Measurements from ENCODE around the gene BCL6. TPM values are rescaled to one million over a fixed set of nuclear protein-coding genes. Genes with fewer than 3 reads are reported as not detected.

Gene BCL6
- total and polyA plus RNA-seq, 10 of the 15 experiments (the other 5 are each of a cell fraction or from before 2014, with no cell fraction given), result 0.04 to 0.85 (median 0.15) TPM

- H3K4me3 ChIP-seq, result no peak overlapping the region
- no TSS peak for BruUV-seq (replicated peaks)
- CTCF ChIA-PET, result no interaction called here
- no peaks in the 10 kb centered on the region for H3K36me3 ChIP-seq (ENCODE audit: control insufficient read depth in 2 of 2, insufficient read depth in 2 of 2, low read length in 1 of 2)
- no peaks in the 10 kb centered on the region for H3K9me3 ChIP-seq (replicated peaks; ENCODE audit: control insufficient read depth, insufficient read depth, low read length)
- peaks cover 6 to 10% of the 10 kb centered on the region in 2 experiments for H3K27me3 ChIP-seq (replicated peaks in 1 of 2; ENCODE audit: control insufficient read depth in 2 of 2, insufficient read depth in 2 of 2, low read length in 1 of 2)
- H3K4me2 ChIP-seq (ENCODE audit: control insufficient read depth, insufficient read depth), result no peak overlapping the region
- no peak for DNase-seq (ENCODE audit: low read depth, low spot score)
- in situ Hi-C loops (cut with MboI) (no loop called here), intact Hi-C loops (cut with micrococcal nuclease; ENCODE audit: unreplicated experiment) (no loop called here)
- H3K27ac ChIP-seq (ENCODE audit: control insufficient read depth, insufficient read depth), result no peak overlapping the region
- POLR2A ChIA-PET, result no interaction called here
- ATAC-seq, result no peak
- no peak overlapping the region for H2AFZ ChIP-seq (ENCODE audit: control insufficient read depth, low read depth, low read length)
- WGBS (ENCODE audit: insufficient coverage, insufficient replicate concordance, low lambda C conversion rate, missing lambda C conversion rate), result 47% methylated on average over 2 of the region's 3 CpGs
- FAIRE-seq, result no peak
- SMC1A ChIA-PET (ENCODE audit: uncharacterized antibody, unreplicated experiment), result no interaction called here
- no peak overlapping the region for H3K9ac ChIP-seq (ENCODE audit: control insufficient read depth, insufficient read depth, low read length)
- RAD21 ChIA-PET (ENCODE audit: unreplicated experiment), result no interaction called here
- H3K4me1 ChIP-seq (ENCODE audit: control insufficient read depth, insufficient read depth, low read length), result no peaks in the 10 kb centered on the region
- 0 out of 2 replicates have a peak, but pooled peaks cover 2% of the 10 kb centered on the region for H4K20me1 ChIP-seq (ENCODE audit: control insufficient read depth, insufficient read depth)
- H3K79me2 ChIP-seq (ENCODE audit: control insufficient read depth, insufficient read depth, low read length), result no peaks in the 10 kb centered on the region
- TF ChIP-seq POLR2A (IDR thresholded peaks at IDR 0.05; ENCODE audit: low read depth, low read length) (no peak), SMARCA5 (IDR thresholded peaks at IDR 0.05) (no peak), ZNF592 (IDR thresholded peaks at IDR 0.05) (no peak), ZBTB11 (CRISPR knock-in tag; IDR thresholded peaks at IDR 0.05) (no peak), HDGF (IDR thresholded peaks at IDR 0.05) (no peak), MTA2 (IDR thresholded peaks at IDR 0.05; ENCODE audit: low read depth) (no peak), ZNF384 (IDR thresholded peaks at IDR 0.05; ENCODE audit: borderline replicate concordance, low read depth, low read length) (no peak), RBBP5 (conservative IDR thresholded peaks at IDR 0.05) (no peak), JUNB (IDR thresholded peaks at IDR 0.05) (no peak), ETV6 (conservative IDR thresholded peaks at IDR 0.05 in 1 of 2, IDR thresholded peaks at IDR 0.05 in 1 of 2; ENCODE audit: borderline replicate concordance in 1 of 2, low read depth in 1 of 2) (no peak), EZH2 (IDR thresholded peaks at IDR 0.05; ENCODE audit: borderline replicate concordance, control insufficient read depth, low read depth, low read length) (no peak), TCF3 (IDR thresholded peaks at IDR 0.05; ENCODE audit: borderline replicate concordance, insufficient read depth, low read depth, low read length) (no peak), SUZ12 (IDR thresholded peaks at IDR 0.05; ENCODE audit: unreplicated experiment) (no peak), POLR2AphosphoS2 (IDR thresholded peaks at IDR 0.05; ENCODE audit: low read depth, low read length) (no peak), ZNF274 (IDR thresholded peaks at IDR 0.05; ENCODE audit: insufficient read depth, insufficient read length) (no peak)
- TF ChIP-seq, protein P1, sequence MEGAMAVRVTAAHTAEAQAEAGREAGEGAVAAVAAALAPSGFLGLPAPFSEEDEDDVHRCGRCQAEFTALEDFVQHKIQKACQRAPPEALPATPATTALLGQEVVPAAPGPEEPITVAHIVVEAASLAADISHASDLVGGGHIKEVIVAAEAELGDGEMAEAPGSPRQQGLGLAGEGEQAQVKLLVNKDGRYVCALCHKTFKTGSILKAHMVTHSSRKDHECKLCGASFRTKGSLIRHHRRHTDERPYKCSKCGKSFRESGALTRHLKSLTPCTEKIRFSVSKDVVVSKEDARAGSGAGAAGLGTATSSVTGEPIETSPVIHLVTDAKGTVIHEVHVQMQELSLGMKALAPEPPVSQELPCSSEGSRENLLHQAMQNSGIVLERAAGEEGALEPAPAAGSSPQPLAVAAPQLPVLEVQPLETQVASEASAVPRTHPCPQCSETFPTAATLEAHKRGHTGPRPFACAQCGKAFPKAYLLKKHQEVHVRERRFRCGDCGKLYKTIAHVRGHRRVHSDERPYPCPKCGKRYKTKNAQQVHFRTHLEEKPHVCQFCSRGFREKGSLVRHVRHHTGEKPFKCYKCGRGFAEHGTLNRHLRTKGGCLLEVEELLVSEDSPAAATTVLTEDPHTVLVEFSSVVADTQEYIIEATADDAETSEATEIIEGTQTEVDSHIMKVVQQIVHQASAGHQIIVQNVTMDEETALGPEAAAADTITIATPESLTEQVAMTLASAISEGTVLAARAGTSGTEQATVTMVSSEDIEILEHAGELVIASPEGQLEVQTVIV (IDR thresholded peaks at IDR 0.05; ENCODE audit: borderline replicate concordance, partially characterized antibody), result no peak
Observed at GRCh38 chr3:187789872-187790271, 44.6 kb upstream of the BCL6 start.
